H1 (cell line): ENCODE measurements around the gene ABCC10. TPM values are rescaled to one million over a fixed set of nuclear protein-coding genes. Genes with fewer than 3 reads are reported as not detected.

Experiments
- CTCF ChIA-PET: fragments of 300-600 bp; sonication (Branson Sonifier 250); formaldehyde crosslinking; loops from one replicate; lab custom pipeline; 2021; ENCODE audit not compliant: partially characterized antibody; lab: Charles Lee
- POLR2A ChIA-PET: fragments of 300-600 bp; sonication (Branson Sonifier 250); formaldehyde crosslinking; loops from one replicate; lab custom pipeline; 2021; ENCODE audit warnings: inconsistent platforms; ENCODE audit not compliant: partially characterized antibody; lab: Charles Lee
- DNase-seq, 2 experiments: peaks; one replicate each; pipeline versions ENCODE4 v3.0.0 to v3.0.0-alpha.2; 2010 to 2022; ENCODE audit warnings: low spot score in 2 of 2, low read depth in 1 of 2, mixed read lengths in 1 of 2
- FAIRE-seq: peaks from 2 replicates; lab custom pipeline; 2011; peaks lifted over from hg19 to GRCh38; lab: Jason Lieb, UNC
- H2AFZ ChIP-seq: 2 replicates; pipeline ENCODE4 v1.8.1; 2012; ENCODE audit warnings: low read length, inconsistent platforms
- H2AK5ac ChIP-seq: 2 replicates; pipeline ENCODE4 v1.6.1; 2013; ENCODE audit warnings: low read depth, low read length
- H2BK120ac ChIP-seq: replicated peaks from 2 replicates; pipeline ENCODE3; 2013; ENCODE audit warnings: low read depth, low read length, inconsistent platforms
- H2BK12ac ChIP-seq: 2 replicates; pipeline ENCODE4 v1.6.1; 2013; ENCODE audit warnings: low read depth, low read length
- H2BK15ac ChIP-seq: 2 replicates; pipeline ENCODE4 v1.6.1; 2013; ENCODE audit warnings: low read length
- H2BK20ac ChIP-seq: 2 replicates; pipeline ENCODE4 v1.6.1; 2013; ENCODE audit warnings: low read length
- H2BK5ac ChIP-seq: 2 replicates; pipeline ENCODE4 v1.6.1; 2013; ENCODE audit warnings: low read depth, low read length
- H3K14ac ChIP-seq: 2 replicates; pipeline ENCODE4 v1.6.1; 2013; ENCODE audit warnings: inconsistent platforms; ENCODE audit not compliant: insufficient read length
- H3K18ac ChIP-seq: 2 replicates; pipeline ENCODE4 v1.6.1; 2013; ENCODE audit warnings: low read length; ENCODE audit errors: extremely low read depth
- H3K23ac ChIP-seq: 2 replicates; pipeline ENCODE4 v1.6.1; 2013; ENCODE audit warnings: inconsistent platforms; ENCODE audit not compliant: insufficient read length
- H3K23me2 ChIP-seq: 2 replicates; pipeline ENCODE4 v1.6.1; 2013; ENCODE audit warnings: low read depth, low read length
- H3K27ac ChIP-seq: 2 replicates; pipeline ENCODE4 v1.6.1; 2011; ENCODE audit warnings: low read depth, low read length, inconsistent platforms
- H3K27me3 ChIP-seq, 4 experiments: replicated peaks in 1 of 4; 1 replicate in 1 of 4; 2 replicates in 3 of 4; pipeline versions ENCODE4 v1.6.1 to v1.8.1; 2011 to 2013; ENCODE audit warnings: low read length in 3 of 4, mild to moderate bottlenecking in 3 of 4, inconsistent platforms in 2 of 4, mixed read lengths in 2 of 4, moderate library complexity in 1 of 4; ENCODE audit not compliant: control insufficient read depth in 3 of 4, insufficient read depth in 3 of 4; ENCODE audit errors: extremely low read depth in 1 of 4
- H3K36me3 ChIP-seq, 4 experiments: 2 replicates each; pipeline versions ENCODE4 v1.6.1 to v1.8.1; 2011 to 2013; ENCODE audit warnings: mild to moderate bottlenecking in 4 of 4, low read length in 3 of 4, moderate library complexity in 2 of 4, control low read depth in 1 of 4, inconsistent platforms in 1 of 4; ENCODE audit not compliant: insufficient read depth in 4 of 4, control insufficient read depth in 2 of 4
- H3K4ac ChIP-seq: replicated peaks from 2 replicates; pipeline ENCODE3; 2013; ENCODE audit warnings: low read length, low read depth, mixed read lengths, inconsistent platforms; ENCODE audit not compliant: insufficient read length
- H3K4me1 ChIP-seq, 4 experiments: replicated peaks in 1 of 4; 1 replicate in 1 of 4; 2 replicates in 3 of 4; pipeline versions ENCODE4 v1.6.1 to v1.8.1; 2011 to 2013; ENCODE audit warnings: low read length in 3 of 4, inconsistent platforms in 2 of 4, mixed read lengths in 1 of 4; ENCODE audit not compliant: insufficient read depth in 4 of 4, control insufficient read depth in 3 of 4
- H3K4me2 ChIP-seq, 2 experiments: 2 replicates each; pipeline versions ENCODE4 v1.6.1 to v1.8.1; 2011 to 2013; ENCODE audit warnings: low read depth in 2 of 2, low read length in 2 of 2, control low read depth in 1 of 2, inconsistent platforms in 1 of 2, mild to moderate bottlenecking in 1 of 2; ENCODE audit not compliant: insufficient read depth in 1 of 2
- H3K4me3 ChIP-seq, 4 experiments: fragments of 200-600, 300-600 bp in 1 of 4; sonication (generic), shearing (Covaris generic), sonication (Bioruptor Twin) in 1 of 4; 2 replicates each; pipeline versions ENCODE4 v1.5.1 to v1.8.1; 2011 to 2016; ENCODE audit warnings: low read length in 4 of 4, low read depth in 3 of 4, control low read depth in 2 of 4, inconsistent platforms in 2 of 4, mild to moderate bottlenecking in 2 of 4, mixed read lengths in 1 of 4, moderate library complexity in 1 of 4; ENCODE audit not compliant: insufficient read depth in 2 of 4; ENCODE audit errors: extremely low read depth in 1 of 4
- H3K56ac ChIP-seq: replicated peaks from 2 replicates; pipeline ENCODE3; 2013; ENCODE audit warnings: low read depth, mild to moderate bottlenecking, mixed read lengths, low read length, inconsistent platforms; ENCODE audit not compliant: insufficient read length
- H3K79me1 ChIP-seq: 2 replicates; pipeline ENCODE4 v1.6.1; 2013; ENCODE audit warnings: low read depth, low read length, control low read depth
- H3K79me2 ChIP-seq, 2 experiments: 2 replicates each; pipeline versions ENCODE4 v1.6.1 to v1.8.1; 2012 to 2013; ENCODE audit warnings: low read length in 2 of 2, mild to moderate bottlenecking in 2 of 2, inconsistent platforms in 1 of 2; ENCODE audit not compliant: insufficient read depth in 2 of 2, control insufficient read depth in 1 of 2
- H3K9ac ChIP-seq, 4 experiments: replicated peaks in 1 of 4; 1 replicate in 1 of 4; 2 replicates in 3 of 4; pipeline versions ENCODE4 v1.6.1 to v1.8.1; 2011 to 2013; ENCODE audit warnings: low read depth in 3 of 4, low read length in 3 of 4, control low read depth in 2 of 4, mild to moderate bottlenecking in 2 of 4, moderate library complexity in 2 of 4, inconsistent platforms in 1 of 4; ENCODE audit errors: extremely low read depth in 1 of 4
- H3K9me3 ChIP-seq, 2 experiments: 2 replicates each; pipeline versions ENCODE4 v1.6.1 to v1.8.1; 2012 to 2013; ENCODE audit warnings: mild to moderate bottlenecking in 2 of 2, moderate library complexity in 2 of 2, control low read depth in 1 of 2, inconsistent platforms in 1 of 2, low read depth in 1 of 2, low read length in 1 of 2, mixed read lengths in 1 of 2; ENCODE audit not compliant: insufficient read depth in 2 of 2
- H4K20me1 ChIP-seq, 2 experiments: replicated peaks in 1 of 2; 2 replicates each; pipeline versions ENCODE3 to v1.8.1; 2011 to 2013; ENCODE audit warnings: inconsistent platforms in 2 of 2, low read length in 2 of 2, mild to moderate bottlenecking in 1 of 2; ENCODE audit not compliant: insufficient read depth in 2 of 2, control insufficient read depth in 1 of 2
- H4K5ac ChIP-seq: 2 replicates; pipeline ENCODE4 v1.6.1; 2013; ENCODE audit warnings: low read length, low read depth, mixed read lengths, inconsistent platforms; ENCODE audit not compliant: insufficient read length
- H4K8ac ChIP-seq: 2 replicates; pipeline ENCODE4 v1.8.0; 2013; ENCODE audit warnings: mild to moderate bottlenecking, moderate library complexity, low read length, inconsistent platforms; ENCODE audit not compliant: insufficient read depth; ENCODE audit errors: extremely low read depth
- H4K91ac ChIP-seq: replicated peaks from 2 replicates; pipeline ENCODE3; 2013; ENCODE audit warnings: low read length, mixed read lengths, inconsistent platforms; ENCODE audit not compliant: insufficient read length
- ATF3 ChIP-seq: IDR thresholded peaks from 2 replicates; pipeline ENCODE4 v1.6.1; 2011; ENCODE audit warnings: low read depth, mild to moderate bottlenecking, low read length; ENCODE audit not compliant: insufficient read depth
- BCL11A ChIP-seq, 2 experiments: IDR thresholded peaks; one replicate each; pipeline ENCODE4 v1.6.1; 2011; ENCODE audit warnings: low read depth in 2 of 2, low read length in 2 of 2, mild to moderate bottlenecking in 2 of 2
- CBX5 ChIP-seq: fragments of 300-800, 300-1000 bp; sonication (generic); IDR thresholded peaks from 2 replicates; pipeline ENCODE4 v1.7.1; 2016; ENCODE audit warnings: antibody characterized with exemption, low read length, low read depth
- CEBPB ChIP-seq: IDR thresholded peaks from 2 replicates; pipeline ENCODE4 v1.6.1; 2012; ENCODE audit warnings: low read depth, low read length
- GABPA ChIP-seq: IDR thresholded peaks from 2 replicates; pipeline ENCODE4 v1.6.1; 2011; ENCODE audit warnings: mild to moderate bottlenecking, low read length, moderate library complexity, borderline replicate concordance; ENCODE audit not compliant: insufficient read depth
- HDAC2 ChIP-seq, 2 experiments: fragments of 300-600 bp in 1 of 2; sonication (generic) in 1 of 2; IDR thresholded peaks; 2 replicates each; pipeline ENCODE4 v1.6.1; 2011 to 2012; ENCODE audit warnings: low read depth in 2 of 2, low read length in 2 of 2, mild to moderate bottlenecking in 2 of 2, moderate library complexity in 2 of 2, borderline replicate concordance in 1 of 2, inconsistent platforms in 1 of 2
- KDM5A ChIP-seq: fragments of 200-600 bp; IDR thresholded peaks from 2 replicates; pipeline ENCODE4 v1.7.1; 2012; ENCODE audit warnings: mild to moderate bottlenecking, low read length, inconsistent platforms, mixed read lengths
- NRF1 ChIP-seq: IDR thresholded peaks from 2 replicates; pipeline ENCODE4 v1.6.1; 2011; ENCODE audit warnings: mild to moderate bottlenecking, low read depth, low read length, improper control_type of control experiment
- RBBP5 ChIP-seq: IDR thresholded peaks from 2 replicates; pipeline ENCODE4 v1.7.1; 2012; ENCODE audit warnings: low read depth, mild to moderate bottlenecking, inconsistent platforms, low read length, moderate library complexity, borderline replicate concordance
- TEAD4 ChIP-seq: IDR thresholded peaks from 2 replicates; pipeline ENCODE4 v1.6.1; 2012; ENCODE audit warnings: low read depth, low read length, inconsistent platforms, mixed read lengths
- YY1 ChIP-seq: IDR thresholded peaks from 2 replicates; pipeline ENCODE4 v1.6.1; 2011; ENCODE audit warnings: low read depth, mild to moderate bottlenecking, low read length
- ZNF274 ChIP-seq: IDR thresholded peaks from 2 replicates; pipeline ENCODE4 v1.7.0; 2012; ENCODE audit warnings: low read length, borderline replicate concordance; ENCODE audit errors: extremely low read depth
- WGBS, 2 experiments: shearing (Covaris generic) in 1 of 2; methylation state at CpG; one replicate each; pipeline versions ENCODE4 v1.1.6 to v1.1.7; 2013 to 2015; ENCODE audit warnings: low lambda C conversion rate in 2 of 2, mixed read lengths in 2 of 2, inconsistent platforms in 1 of 2, low coverage in 1 of 2, missing lambda C conversion rate in 1 of 2; ENCODE audit not compliant: insufficient replicate concordance in 2 of 2, insufficient coverage in 1 of 2, insufficient read length in 1 of 2; ENCODE audit errors: extremely low coverage in 1 of 2, missing lambda C conversion rate in 1 of 2; 5-methylcytosine and 5-hydroxymethylcytosine counted together
- polyA plus RNA-seq, 7 experiments: library from polyadenylated mRNA; depleted of rRNA in 3 of 7; stranded (reverse) in 5 of 7; unstranded in 2 of 7; fragments of >200 nt in 5 of 7; fragments of 200-250 nt in 2 of 7; gene quantifications; 1 replicate in 5 of 7; 2 replicates in 1 of 7; 4 replicates in 1 of 7; pipeline versions ENCODE4 v1.2.1 to v1.2.3, GENCODE V29; 2011 to 2013; ENCODE audit warnings: missing spikeins in 2 of 7, mixed read lengths in 2 of 7
- total RNA-seq: library from RNA; stranded (reverse); fragmentation: NEBNext Ultra II Directional; extraction: Animal tissue kit (Norgen Biotek cat#: 25700); gene quantifications from 2 replicates; pipeline ENCODE4 v1.2.1, GENCODE V29; 2021

Gene ABCC10
- total and polyA plus RNA-seq, 2 of the 8 experiments (the other 6 are each of a cell fraction or from before 2014, with no cell fraction given), result 15.5 to 24.6 TPM

- Histone ChIP-seq H3K14ac (no peak overlapping the region), H3K4me3 (no peak overlapping the region), H3K9ac (no peak overlapping the region), H2BK5ac (no peak overlapping the region), H3K23me2 (no peaks in the 10 kb centered on the region), H3K27me3 (no peaks in the 10 kb centered on the region), H3K4me1 (peaks cover 4 to 12% (median 8%) of the 10 kb centered on the region in 4 experiments), H4K8ac (no peak overlapping the region), H3K18ac (no peak overlapping the region), H3K27ac (no peak overlapping the region), H3K23ac (no peak overlapping the region), H3K4ac (no peak overlapping the region), H2AFZ (no peak overlapping the region), H3K4me2 (no peak overlapping the region), H2BK120ac (no peak overlapping the region), H3K9me3 (no peaks in the 10 kb centered on the region), H4K20me1 (peaks cover 6 to 19% of the 10 kb centered on the region in 2 experiments), H2AK5ac (no peak overlapping the region), H4K91ac (no peak overlapping the region), H2BK12ac (no peak overlapping the region), H3K56ac (no peak overlapping the region), H2BK20ac (no peak overlapping the region), H3K79me2 (peaks cover 4 to 29% of the 10 kb centered on the region in 2 experiments; a peak in 3 of 4 replicates), H3K36me3 (peaks cover 14 to 36% (median 28%) of the 10 kb centered on the region in 4 experiments; a peak in 7 of 8 replicates), H2BK15ac (no peak overlapping the region), H4K5ac (no peak overlapping the region), H3K79me1 (peaks cover 11% of the 10 kb centered on the region; the same call in 1 of the 2 replicates)
- FAIRE-seq (no peak), DNase-seq (no peak)
- 80% methylated on average over 7 of the region's 12 CpGs; no CpG with 5 or more reads in 1 of the 2 experiments for WGBS, 2 experiments
- ChIA-PET POLR2A (interaction anchor here (0.8 to 5.6 kb wide), 5 partner anchors 8 to 42 kb away, joined by 3 to 27 read pairs (median 6); partner anchors contain the start of genes DLK2 and LRRC73), CTCF (interaction anchor here (0.6 to 32.9 kb wide), 13 partner anchors 3 to 268 kb away, joined by 3 to 536 read pairs (median 4); partner anchors contain the start of genes DLK2, DNPH1, LRRC73 and TJAP1)
- TF ChIP-seq BCL11A (IDR thresholded peaks at IDR 0.05; ENCODE audit: low read depth in 2 of 2, low read length in 2 of 2), result no peak
- no peak for TF ChIP-seq CBX5
- no peak for TF ChIP-seq CEBPB
- TF ChIP-seq ATF3, result no peak
- TF ChIP-seq ZNF274, result no peak
- TF ChIP-seq RBBP5, result no peak
- no peak for TF ChIP-seq TEAD4
- no peak for TF ChIP-seq HDAC2 (IDR thresholded peaks at IDR 0.05; ENCODE audit: borderline replicate concordance in 1 of 2, low read depth in 2 of 2, low read length in 2 of 2)
- no peak for TF ChIP-seq KDM5A
- TF ChIP-seq NRF1, result no peak
- no peak for TF ChIP-seq GABPA
- no peak for TF ChIP-seq YY1
Measured at GRCh38 chr6:43497689-43498088, 70.3 kb downstream of the ABCC10 start.
